SK-N-MC (cell line): ENCODE measurements around the gene TRIM27.
"Not testable (repeated sequence)": the region's sequence is repeated elsewhere in the genome, so short reads cannot be mapped to it uniquely, and the experiment has no call there.

ENCODE experiments used
- DNase-seq: peaks from one replicate; pipeline ENCODE4 v3.0.0-alpha.2; 2011; ENCODE audit warnings: low read depth, low spot score
- H3K27ac ChIP-seq: fragments of 200-600 bp; sonication (generic); 2 replicates; pipeline ENCODE4 v1.5.1; 2016; ENCODE audit warnings: mixed run types
- H3K36me3 ChIP-seq: fragments of 200-600 bp; sonication (generic); 2 replicates; pipeline ENCODE4 v1.6.1; 2017; ENCODE audit warnings: antibody characterized with exemption, low read length, mixed read lengths; ENCODE audit not compliant: insufficient read depth
- H3K4me3 ChIP-seq: fragments of 200-600 bp; sonication (generic); 2 replicates; pipeline ENCODE4 v1.5.1; 2016
- H3K9ac ChIP-seq: fragments of 200-600 bp; sonication (generic); 2 replicates; pipeline ENCODE4 v1.8.0; 2017; ENCODE audit warnings: mixed run types, mixed read lengths; ENCODE audit not compliant: insufficient read length
- H3K9me3 ChIP-seq: fragments of 200-600 bp; sonication (generic); 2 replicates; pipeline ENCODE4 v1.6.1; 2017; ENCODE audit warnings: low read depth, mild to moderate bottlenecking, antibody characterized with exemption, low read length, moderate library complexity, mixed read lengths
- EZH2 ChIP-seq: fragments of 200-600 bp; sonication (generic); IDR thresholded peaks from one replicate; pipeline ENCODE4 v1.6.1; 2017; ENCODE audit warnings: antibody characterized with exemption
- FOXP2 ChIP-seq: optimal IDR thresholded peaks from 2 replicates; pipeline ENCODE3; 2011; ENCODE audit warnings: mild to moderate bottlenecking, moderate library complexity; ENCODE audit not compliant: insufficient read depth; ENCODE audit errors: extremely low read length, control extremely low read depth
- POLR2AphosphoS5 ChIP-seq: IDR thresholded peaks from 2 replicates; pipeline ENCODE4 v1.6.1; 2012; ENCODE audit warnings: mild to moderate bottlenecking, low read depth, low read length, borderline replicate concordance

TRIM27 gene

GRCh38 chr6:28875191-28875747, 48.5 kb downstream of the TRIM27 start:
- DNase-seq: no peak
- Histone ChIP-seq H3K4me3 (no peak overlapping the region), H3K9me3 (no peaks in the 10 kb centered on the region), H3K27ac (no peak overlapping the region), H3K9ac (no peak overlapping the region), H3K36me3 (no peaks in the 10 kb centered on the region)
- TF ChIP-seq POLR2AphosphoS5: no peak
- no peak for TF ChIP-seq FOXP2
- TF ChIP-seq EZH2: no peak

- H3K27ac ChIP-seq, H3K9ac ChIP-seq, H3K4me3 ChIP-seq, H3K36me3 ChIP-seq, DNase-seq, H3K9me3 ChIP-seq: not testable (repeated sequence)
Observed at GRCh38 chr6:28872157-28872817, 51.5 kb downstream of the TRIM27 start.

- TF ChIP-seq POLR2AphosphoS5: no peak
- no peak for TF ChIP-seq FOXP2
- no peak for TF ChIP-seq EZH2
Observed at GRCh38 chr6:28871335-28872156, 52.2 kb downstream of the TRIM27 start.

GRCh38 chr6:28868873-28869272, 54.9 kb downstream of the TRIM27 start:
- Histone ChIP-seq H3K9ac (no peak overlapping the region), H3K36me3 (no peaks in the 10 kb centered on the region), H3K4me3 (no peak overlapping the region), H3K27ac (no peak overlapping the region), H3K9me3 (peaks cover 6% of the 10 kb centered on the region; the same call in 1 of the 2 replicates)
- DNase-seq: no peak
- TF ChIP-seq EZH2: no peak
- TF ChIP-seq FOXP2: no peak
- TF ChIP-seq POLR2AphosphoS5: no peak

More at GRCh38 chr6:28871335-28872156, 52.2 kb downstream of the TRIM27 start:
- no peaks in the 10 kb centered on the region for H3K36me3 ChIP-seq
- H3K27ac ChIP-seq: no peak overlapping the region
- H3K9ac ChIP-seq: no peak overlapping the region
- no peak overlapping the region for H3K4me3 ChIP-seq
- H3K9me3 ChIP-seq: no peaks in the 10 kb centered on the region
- no peak for DNase-seq

- H3K9me3 ChIP-seq: peaks cover 6% of the 10 kb centered on the region; the same call in 1 of the 2 replicates
- no peak for DNase-seq
- no peaks in the 10 kb centered on the region for H3K36me3 ChIP-seq
- peak overlapping the region; percentile 75 for H3K9ac ChIP-seq
- TF ChIP-seq EZH2 (no peak), POLR2AphosphoS5 (no peak), FOXP2 (no peak)
- H3K27ac ChIP-seq: peak overlapping the region; percentile 93
- peak overlapping the region; percentile 88 for H3K4me3 ChIP-seq
Observed at GRCh38 chr6:28867086-28867409, 56.7 kb downstream of the TRIM27 start.

- not testable (repeated sequence) for H3K36me3 ChIP-seq, H3K9me3 ChIP-seq, DNase-seq
- Histone ChIP-seq H3K4me3 (peak overlapping the region; percentile 88), H3K27ac (peak overlapping the region; percentile 93), H3K9ac (peak overlapping the region; percentile 75)
- TF ChIP-seq POLR2AphosphoS5: peak; percentile 73
Observed at GRCh38 chr6:28866205-28867085, 57.3 kb downstream of the TRIM27 start.

GRCh38 chr6:28865401-28866204, 58.2 kb downstream of the TRIM27 start:
- no peaks in the 10 kb centered on the region for H3K36me3 ChIP-seq
- H3K4me3 ChIP-seq: peak overlapping the region; percentile 88
- H3K9me3 ChIP-seq: peaks cover 6% of the 10 kb centered on the region; the same call in 1 of the 2 replicates
- TF ChIP-seq POLR2AphosphoS5: peak; percentile 52
- no peak for TF ChIP-seq EZH2
- H3K9ac ChIP-seq: no peak overlapping the region
- peak overlapping the region; percentile 75 for H3K27ac ChIP-seq
- no peak for DNase-seq
